Glomerular endothelial cell (primary cell): ENCODE measurements around the gene ECHDC1. TPM values are rescaled to one million over a fixed set of nuclear protein-coding genes. Genes with fewer than 3 reads are reported as not detected.
A peak's percentile ranks its signal among the peaks of the same experiment; 100 is the strongest.

Experiments used
- DNase-seq: peaks from one replicate; pipeline ENCODE4 v3.0.0-alpha.2; 2011; ENCODE audit warnings: low read depth, low spot score; ENCODE audit errors: extremely low read depth
- total RNA-seq: library from RNA; depleted of rRNA; stranded (reverse); fragments of >200 nt; gene quantifications from 2 replicates; pipeline ENCODE4 v1.2.3, GENCODE V29; 2015

Gene ECHDC1
- total RNA-seq, 1 donor from 2014 or later: 54.0 TPM

- no peak for DNase-seq
These were observed 52.8 kb downstream of the ECHDC1 start for GRCh38 chr6:127290391-127291265.

- DNase-seq: no peak
These were observed 53.5 kb downstream of the ECHDC1 start for GRCh38 chr6:127289934-127290333.

GRCh38 chr6:127288705-127289104 lies 54.7 kb downstream of the ECHDC1 start:
- no peak for DNase-seq

GRCh38 chr6:127282184-127282583 lies 61.2 kb downstream of the ECHDC1 start:
- no peak for DNase-seq

GRCh38 chr6:127279815-127280214 lies 63.6 kb downstream of the ECHDC1 start:
- DNase-seq: no peak

GRCh38 chr6:127277878-127278843 lies 65.2 kb downstream of the ECHDC1 start:
- DNase-seq: no peak

- DNase-seq: no peak
These were observed 67.1 kb downstream of the ECHDC1 start for GRCh38 chr6:127276331-127276730.

- no peak for DNase-seq
These were observed 69.9 kb downstream of the ECHDC1 start for GRCh38 chr6:127273499-127273898.

GRCh38 chr6:127272576-127272975 lies 70.8 kb downstream of the ECHDC1 start:
- no peak for DNase-seq

- DNase-seq: no peak
These were observed 75.5 kb downstream of the ECHDC1 start for GRCh38 chr6:127267646-127268625.

- no peak for DNase-seq
These were observed 76.3 kb downstream of the ECHDC1 start for GRCh38 chr6:127266892-127267645.

GRCh38 chr6:127266178-127266891 lies 77.1 kb downstream of the ECHDC1 start, which contains the start of gene RNF146:
Gene RNF146, plus strand, starts transcription at chr6:127266864. Its CDS starts 13,475 bp downstream, at chr6:127280339.
- DNase-seq: peak; percentile 68

GRCh38 chr6:127263481-127263880 lies 79.9 kb downstream of the ECHDC1 start:
- DNase-seq: no peak

GRCh38 chr6:127262896-127263295 lies 80.5 kb downstream of the ECHDC1 start:
- no peak for DNase-seq

- DNase-seq: no peak
These were observed 88.1 kb downstream of the ECHDC1 start for GRCh38 chr6:127255286-127255685.

GRCh38 chr6:127249621-127250020 lies 93.8 kb downstream of the ECHDC1 start:
- DNase-seq: no peak

- DNase-seq: no peak
These were observed 96.0 kb downstream of the ECHDC1 start for GRCh38 chr6:127247114-127248096.

GRCh38 chr6:127243501-127243900 lies 99.9 kb downstream of the ECHDC1 start:
- DNase-seq: no peak
